ENCODE measurements around the gene MRPS18A. TPM values are rescaled to one million over a fixed set of nuclear protein-coding genes. Genes with fewer than 3 reads are reported as not detected.
A peak's percentile ranks its signal among the peaks of the same experiment; 100 is the strongest.

The MRPS18A gene
- total RNA-seq, 4 donors from 2014 or later: 23.1 to 87.4 (median 36.4) TPM

DNA sequence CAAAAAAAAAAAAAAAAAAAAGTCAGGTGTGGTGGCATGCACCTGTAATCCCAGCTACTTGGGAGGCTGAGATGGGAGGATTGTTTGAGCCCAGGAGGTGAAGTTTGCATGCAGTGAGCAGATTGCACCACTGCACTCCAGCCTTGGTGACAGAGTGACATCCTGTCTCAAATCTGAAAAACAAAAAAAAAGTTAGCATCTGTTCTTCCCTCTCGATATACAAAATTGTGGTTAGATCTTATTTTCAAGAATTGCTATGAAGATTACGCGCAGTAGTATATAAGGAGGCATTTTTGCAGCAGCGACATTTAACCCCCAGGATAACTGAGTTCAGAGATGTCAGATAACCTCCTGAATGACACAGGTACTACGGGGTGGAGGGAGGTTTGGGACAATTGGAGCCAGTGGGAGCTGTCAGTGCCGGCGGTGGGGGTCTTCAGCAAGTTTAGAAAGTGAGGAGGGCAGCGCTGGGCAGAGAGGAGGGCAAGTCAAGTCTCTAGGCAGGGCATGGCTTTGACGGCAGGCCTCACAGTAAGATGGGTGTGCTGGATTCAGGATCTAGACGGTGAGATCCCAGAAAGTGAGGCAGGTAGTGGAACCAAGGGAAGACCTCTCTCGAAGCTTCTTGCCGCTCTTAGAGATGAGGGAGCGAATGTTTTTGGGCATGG, 26.2 kb upstream of the MRPS18A start:
- no peak overlapping the region for H3K4me3 ChIP-seq
- no peaks in the 10 kb centered on the region for H3K9me3 ChIP-seq
- TF ChIP-seq, protein P1, sequence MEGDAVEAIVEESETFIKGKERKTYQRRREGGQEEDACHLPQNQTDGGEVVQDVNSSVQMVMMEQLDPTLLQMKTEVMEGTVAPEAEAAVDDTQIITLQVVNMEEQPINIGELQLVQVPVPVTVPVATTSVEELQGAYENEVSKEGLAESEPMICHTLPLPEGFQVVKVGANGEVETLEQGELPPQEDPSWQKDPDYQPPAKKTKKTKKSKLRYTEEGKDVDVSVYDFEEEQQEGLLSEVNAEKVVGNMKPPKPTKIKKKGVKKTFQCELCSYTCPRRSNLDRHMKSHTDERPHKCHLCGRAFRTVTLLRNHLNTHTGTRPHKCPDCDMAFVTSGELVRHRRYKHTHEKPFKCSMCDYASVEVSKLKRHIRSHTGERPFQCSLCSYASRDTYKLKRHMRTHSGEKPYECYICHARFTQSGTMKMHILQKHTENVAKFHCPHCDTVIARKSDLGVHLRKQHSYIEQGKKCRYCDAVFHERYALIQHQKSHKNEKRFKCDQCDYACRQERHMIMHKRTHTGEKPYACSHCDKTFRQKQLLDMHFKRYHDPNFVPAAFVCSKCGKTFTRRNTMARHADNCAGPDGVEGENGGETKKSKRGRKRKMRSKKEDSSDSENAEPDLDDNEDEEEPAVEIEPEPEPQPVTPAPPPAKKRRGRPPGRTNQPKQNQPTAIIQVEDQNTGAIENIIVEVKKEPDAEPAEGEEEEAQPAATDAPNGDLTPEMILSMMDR (IDR thresholded peaks at IDR 0.05): no peak
- no peak for TF ChIP-seq POLR2A (IDR thresholded peaks at IDR 0.05)
- intact Hi-C loops (cut with DNase I; ENCODE audit: low total_unique reads): no loop called here
- H3K27ac ChIP-seq: peak overlapping the region; percentile 70 to 76
- H3K4me1 ChIP-seq: peaks cover 10 to 25% of the 10 kb centered on the region in 2 donors
- H3K27me3 ChIP-seq: no peaks in the 10 kb centered on the region
- DNase-seq: no peak
- H3K36me3 ChIP-seq: no peaks in the 10 kb centered on the region

DNA sequence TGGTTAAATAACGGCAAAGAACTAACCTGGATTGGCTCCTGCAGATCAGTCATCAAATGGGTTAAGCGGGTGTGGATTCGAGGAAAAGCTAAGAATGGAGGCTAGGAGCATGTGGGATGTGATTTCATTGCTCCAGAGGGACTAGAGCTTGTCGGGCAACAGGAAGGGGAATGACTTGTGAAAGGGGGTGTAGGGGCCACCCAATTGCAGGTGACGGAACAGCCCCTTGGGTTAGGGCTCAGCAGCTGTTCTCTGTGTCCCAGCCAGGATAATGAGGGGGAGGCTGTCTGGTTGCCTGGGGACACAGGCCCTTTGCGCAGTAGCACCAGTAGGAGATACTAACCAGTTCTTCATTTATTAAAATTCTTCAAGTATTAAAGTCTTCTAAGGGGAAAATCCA, 25.0 kb upstream of the MRPS18A start:
- no peaks in the 10 kb centered on the region for H3K36me3 ChIP-seq
- no peaks in the 10 kb centered on the region for H3K27me3 ChIP-seq
- TF ChIP-seq, protein P1 (IDR thresholded peaks at IDR 0.05): no peak
- no peak for TF ChIP-seq POLR2A (IDR thresholded peaks at IDR 0.05)
- no peak overlapping the region for H3K4me3 ChIP-seq
- H3K9me3 ChIP-seq: no peaks in the 10 kb centered on the region
- intact Hi-C loops (cut with DNase I; ENCODE audit: low total_unique reads): no loop called here
- no peak overlapping the region for H3K27ac ChIP-seq
- peaks cover 12 to 21% of the 10 kb centered on the region in 2 donors for H3K4me1 ChIP-seq
- no peak for DNase-seq

DNA sequence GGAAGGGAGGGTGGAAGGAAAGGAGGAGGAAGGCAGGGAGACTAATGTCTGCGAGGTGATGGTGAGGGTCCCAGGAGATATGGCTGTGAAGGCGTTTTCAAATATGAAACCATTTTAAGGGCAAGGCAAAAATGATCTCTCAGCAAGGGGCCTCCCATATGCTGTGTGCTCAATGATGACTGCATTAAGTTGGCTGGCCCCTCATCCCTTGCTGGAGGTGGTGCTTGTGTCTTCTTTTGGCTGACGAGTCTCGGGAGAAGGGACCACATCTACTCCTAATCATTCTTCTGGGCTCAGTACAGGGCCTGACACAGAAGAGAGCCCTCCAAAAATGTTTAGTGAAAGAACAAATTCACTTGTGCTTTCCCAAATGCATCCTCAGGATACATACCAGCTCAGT, 23.0 kb upstream of the MRPS18A start:
- intact Hi-C loops (cut with DNase I; ENCODE audit: low total_unique reads): no loop called here
- DNase-seq: no peak
- H3K4me3 ChIP-seq: no peak overlapping the region
- no peaks in the 10 kb centered on the region for H3K9me3 ChIP-seq
- no peaks in the 10 kb centered on the region for H3K36me3 ChIP-seq
- no peaks in the 10 kb centered on the region for H3K27me3 ChIP-seq
- H3K27ac ChIP-seq: peak overlapping the region; percentile 85
- peaks cover 11 to 26% of the 10 kb centered on the region in 2 donors for H3K4me1 ChIP-seq
- no peak for TF ChIP-seq POLR2A (IDR thresholded peaks at IDR 0.05)
- TF ChIP-seq, protein P1 (IDR thresholded peaks at IDR 0.05): no peak

DNA sequence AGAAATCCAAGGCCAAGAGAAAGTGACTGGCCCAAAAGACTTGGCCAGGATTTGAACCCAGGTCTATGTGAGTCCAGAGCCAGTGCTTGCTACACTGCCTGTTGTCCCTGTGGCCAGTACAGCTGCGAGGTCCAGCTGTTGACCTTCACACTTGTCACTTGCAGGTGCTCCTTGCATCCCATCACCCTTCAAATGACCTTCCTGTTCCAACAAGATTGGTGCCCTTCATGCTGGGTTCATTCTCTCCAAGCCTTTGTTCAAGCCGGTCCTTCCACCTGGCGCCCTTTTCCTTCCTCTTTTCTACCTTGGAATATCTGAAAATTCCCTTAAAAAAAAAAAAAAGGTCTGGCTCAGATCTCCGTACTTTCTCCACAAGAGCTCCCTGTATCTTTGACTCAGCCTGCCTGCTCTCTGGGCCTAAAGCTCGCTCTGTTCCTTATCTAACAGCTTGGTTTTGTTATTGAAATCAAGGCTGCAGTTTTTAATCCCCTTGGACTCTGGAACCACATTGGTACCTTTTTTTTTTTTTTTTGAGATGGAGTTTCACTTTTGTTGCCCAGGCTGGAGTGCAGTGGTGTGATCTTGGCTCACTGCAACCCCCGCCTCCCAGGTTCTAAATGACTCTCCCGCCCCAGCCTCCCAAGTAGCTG, 22.2 kb upstream of the MRPS18A start:
- Histone ChIP-seq H3K4me1 (peaks cover 3 to 26% of the 10 kb centered on the region in 2 donors), H3K36me3 (no peaks in the 10 kb centered on the region), H3K27ac (peak overlapping the region; percentile 85), H3K4me3 (no peak overlapping the region), H3K27me3 (no peaks in the 10 kb centered on the region), H3K9me3 (no peaks in the 10 kb centered on the region)
- intact Hi-C loops (cut with DNase I; ENCODE audit: low total_unique reads): no loop called here
- TF ChIP-seq, protein P1 (IDR thresholded peaks at IDR 0.05): no peak
- no peak for TF ChIP-seq POLR2A (IDR thresholded peaks at IDR 0.05)
- DNase-seq: no peak
